HG03354 (cell line): ENCODE measurements around the gene CIAO2B.

ENCODE experiments used
- ATAC-seq: cut with Tn5 transposase; IDR thresholded peaks from one replicate; pipeline ENCODE4 v1.9.1; 2021; ENCODE audit warnings: mild to moderate bottlenecking; ENCODE audit not compliant: unreplicated experiment, poor library complexity, severe bottlenecking

CIAO2B gene

GRCh38 chr16:66895689-66895979, 38.6 kb downstream of the CIAO2B start:
- no peak for ATAC-seq

- ATAC-seq, result peak; percentile 80
Observed at GRCh38 chr16:66894948-66895688, 39.1 kb downstream of the CIAO2B start.

GRCh38 chr16:66894055-66894454, 40.1 kb downstream of the CIAO2B start:
- ATAC-seq, result no peak

GRCh38 chr16:66891797-66892196, 42.4 kb downstream of the CIAO2B start:
- no peak for ATAC-seq

GRCh38 chr16:66891360-66891759, 42.8 kb downstream of the CIAO2B start:
- no peak for ATAC-seq

GRCh38 chr16:66890799-66891198, 43.4 kb downstream of the CIAO2B start:
- no peak for ATAC-seq

- ATAC-seq, result no peak
Observed at GRCh38 chr16:66889622-66890021, 44.6 kb downstream of the CIAO2B start.

GRCh38 chr16:66888647-66889615, 45.3 kb downstream of the CIAO2B start:
- ATAC-seq, result no peak

- no peak for ATAC-seq
Observed at GRCh38 chr16:66886914-66887313, 47.3 kb downstream of the CIAO2B start.

GRCh38 chr16:66886321-66886720, 47.9 kb downstream of the CIAO2B start:
- ATAC-seq, result no peak

GRCh38 chr16:66885491-66885890, 48.7 kb downstream of the CIAO2B start:
- no peak for ATAC-seq

- ATAC-seq, result no peak
Observed at GRCh38 chr16:66882702-66883101, 51.5 kb downstream of the CIAO2B start.
